Measurements from ENCODE around the gene NSMCE4A. TPM values are rescaled to one million over a fixed set of nuclear protein-coding genes. Genes with fewer than 3 reads are reported as not detected.
"Not testable (repeated sequence)": the region's sequence is repeated elsewhere in the genome, so short reads cannot be mapped to it uniquely, and the experiment has no call there.

NSMCE4A gene
- total RNA-seq, 4 donors from 2014 or later = 63.9 to 96.8 (median 82.0) TPM

- Histone ChIP-seq H3K4me1 (peaks cover 0 to 14% (median 3%) of the 10 kb centered on the region in 4 donors), H3K4me3 (no peak overlapping the region), H3K27me3 (no peaks in the 10 kb centered on the region), H3K27ac (replicated peaks in 1 of 4) (peak overlapping the region in 2 of 4 donors; percentile 40 to 54), H3K9me3 (no peaks in the 10 kb centered on the region), H3K36me3 (no peaks in the 10 kb centered on the region)
- 88% methylated on average over 2 of the region's 2 CpGs for WGBS
- no peak for DNase-seq (ENCODE audit: extremely low spot score)
- TF ChIP-seq POLR2AphosphoS5 (IDR thresholded peaks at IDR 0.05) = peak; percentile 34 to 41
- TF ChIP-seq, protein P1, sequence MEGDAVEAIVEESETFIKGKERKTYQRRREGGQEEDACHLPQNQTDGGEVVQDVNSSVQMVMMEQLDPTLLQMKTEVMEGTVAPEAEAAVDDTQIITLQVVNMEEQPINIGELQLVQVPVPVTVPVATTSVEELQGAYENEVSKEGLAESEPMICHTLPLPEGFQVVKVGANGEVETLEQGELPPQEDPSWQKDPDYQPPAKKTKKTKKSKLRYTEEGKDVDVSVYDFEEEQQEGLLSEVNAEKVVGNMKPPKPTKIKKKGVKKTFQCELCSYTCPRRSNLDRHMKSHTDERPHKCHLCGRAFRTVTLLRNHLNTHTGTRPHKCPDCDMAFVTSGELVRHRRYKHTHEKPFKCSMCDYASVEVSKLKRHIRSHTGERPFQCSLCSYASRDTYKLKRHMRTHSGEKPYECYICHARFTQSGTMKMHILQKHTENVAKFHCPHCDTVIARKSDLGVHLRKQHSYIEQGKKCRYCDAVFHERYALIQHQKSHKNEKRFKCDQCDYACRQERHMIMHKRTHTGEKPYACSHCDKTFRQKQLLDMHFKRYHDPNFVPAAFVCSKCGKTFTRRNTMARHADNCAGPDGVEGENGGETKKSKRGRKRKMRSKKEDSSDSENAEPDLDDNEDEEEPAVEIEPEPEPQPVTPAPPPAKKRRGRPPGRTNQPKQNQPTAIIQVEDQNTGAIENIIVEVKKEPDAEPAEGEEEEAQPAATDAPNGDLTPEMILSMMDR (IDR thresholded peaks at IDR 0.05) = no peak
- intact Hi-C loops (cut with DNase I) = no loop called here
These were observed 32.1 kb downstream of the NSMCE4A start for GRCh38 chr10:121942749-121943416.

- 86% methylated on average over 3 of the region's 3 CpGs for WGBS
- no peaks in the 10 kb centered on the region for H3K36me3 ChIP-seq
- intact Hi-C loops (cut with DNase I) = no loop called here
- H3K4me3 ChIP-seq = no peak overlapping the region
- no peak overlapping the region for H3K27ac ChIP-seq (replicated peaks in 1 of 4)
- H3K27me3 ChIP-seq = no peaks in the 10 kb centered on the region
- peaks cover 0 to 14% (median 3%) of the 10 kb centered on the region in 4 donors for H3K4me1 ChIP-seq
- TF ChIP-seq EP300 (IDR thresholded peaks at IDR 0.05) = no peak
- TF ChIP-seq, protein P1 (IDR thresholded peaks at IDR 0.05) = no peak
- no peak for TF ChIP-seq POLR2A (IDR thresholded peaks at IDR 0.05; ENCODE audit: low read depth)
- no peak for TF ChIP-seq POLR2AphosphoS5 (IDR thresholded peaks at IDR 0.05)
- H3K9me3 ChIP-seq = no peaks in the 10 kb centered on the region
- DNase-seq (ENCODE audit: extremely low spot score) = no peak
These were observed 33.5 kb downstream of the NSMCE4A start for GRCh38 chr10:121941532-121941931.

DNA sequence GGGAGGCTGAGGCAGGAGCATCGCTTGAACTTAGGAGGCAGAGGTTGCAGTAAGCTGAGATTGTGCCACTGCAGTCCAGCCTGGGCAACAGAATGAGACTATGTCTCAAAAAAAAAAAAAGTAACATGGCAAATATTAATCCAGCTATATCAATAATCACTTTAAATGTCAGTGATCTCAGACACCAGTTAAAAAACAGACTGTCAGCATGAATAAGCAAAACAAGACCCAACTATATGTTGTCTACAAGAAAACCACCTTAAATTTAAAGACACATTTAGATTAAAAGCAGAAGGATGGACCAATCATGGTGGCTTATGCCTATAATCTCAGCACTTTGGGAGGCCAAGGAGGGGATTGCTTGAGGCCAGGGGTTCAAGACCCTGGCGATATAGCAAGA lies 38.7 kb downstream of the NSMCE4A start:
- no peaks in the 10 kb centered on the region for H3K27me3 ChIP-seq
- H3K36me3 ChIP-seq = peaks cover 0 to 7% (median 0%) of the 10 kb centered on the region in 4 donors
- no peak for DNase-seq (ENCODE audit: extremely low spot score)
- TF ChIP-seq EP300 (IDR thresholded peaks at IDR 0.05) = no peak
- TF ChIP-seq POLR2AphosphoS5 (IDR thresholded peaks at IDR 0.05) = no peak
- TF ChIP-seq, protein P1 (IDR thresholded peaks at IDR 0.05) = no peak
- TF ChIP-seq POLR2A (IDR thresholded peaks at IDR 0.05; ENCODE audit: low read depth) = no peak
- H3K4me1 ChIP-seq = no peaks in the 10 kb centered on the region
- WGBS = 100% methylated on average over 2 of the region's 2 CpGs
- H3K4me3 ChIP-seq = no peak overlapping the region
- intact Hi-C loops (cut with DNase I) = no loop called here
- no peak overlapping the region for H3K27ac ChIP-seq (replicated peaks in 1 of 4)
- no peaks in the 10 kb centered on the region for H3K9me3 ChIP-seq

- Histone ChIP-seq H3K27me3 (no peaks in the 10 kb centered on the region), H3K36me3 (peaks cover 0 to 7% (median 0%) of the 10 kb centered on the region in 4 donors), H3K4me3 (no peak overlapping the region), H3K27ac (replicated peaks in 1 of 4) (no peak overlapping the region), H3K4me1 (no peaks in the 10 kb centered on the region), H3K9me3 (no peaks in the 10 kb centered on the region)
- WGBS = 39% methylated on average over 7 of the region's 7 CpGs
- no peak for TF ChIP-seq POLR2A (IDR thresholded peaks at IDR 0.05; ENCODE audit: low read depth)
- TF ChIP-seq, protein P1 (IDR thresholded peaks at IDR 0.05) = no peak
- DNase-seq (ENCODE audit: extremely low spot score) = no peak
- intact Hi-C loops (cut with DNase I) = no loop called here
These were observed 39.3 kb downstream of the NSMCE4A start for GRCh38 chr10:121935702-121936101.

- H3K27me3 ChIP-seq; DNase-seq (ENCODE audit: extremely low spot score); intact Hi-C loops (cut with DNase I); H3K36me3 ChIP-seq; H3K9me3 ChIP-seq; H3K4me3 ChIP-seq: not testable (repeated sequence)
- Histone ChIP-seq H3K27ac (replicated peaks in 1 of 4) (peak overlapping the region in 1 of 4 donors; percentile 33), H3K4me1 (peaks cover 15 to 35% (median 30%) of the 10 kb centered on the region in 4 donors)
- 75% methylated on average over 11 of the region's 11 CpGs for WGBS
These were observed 44.5 kb downstream of the NSMCE4A start for GRCh38 chr10:121930268-121931085.

DNA sequence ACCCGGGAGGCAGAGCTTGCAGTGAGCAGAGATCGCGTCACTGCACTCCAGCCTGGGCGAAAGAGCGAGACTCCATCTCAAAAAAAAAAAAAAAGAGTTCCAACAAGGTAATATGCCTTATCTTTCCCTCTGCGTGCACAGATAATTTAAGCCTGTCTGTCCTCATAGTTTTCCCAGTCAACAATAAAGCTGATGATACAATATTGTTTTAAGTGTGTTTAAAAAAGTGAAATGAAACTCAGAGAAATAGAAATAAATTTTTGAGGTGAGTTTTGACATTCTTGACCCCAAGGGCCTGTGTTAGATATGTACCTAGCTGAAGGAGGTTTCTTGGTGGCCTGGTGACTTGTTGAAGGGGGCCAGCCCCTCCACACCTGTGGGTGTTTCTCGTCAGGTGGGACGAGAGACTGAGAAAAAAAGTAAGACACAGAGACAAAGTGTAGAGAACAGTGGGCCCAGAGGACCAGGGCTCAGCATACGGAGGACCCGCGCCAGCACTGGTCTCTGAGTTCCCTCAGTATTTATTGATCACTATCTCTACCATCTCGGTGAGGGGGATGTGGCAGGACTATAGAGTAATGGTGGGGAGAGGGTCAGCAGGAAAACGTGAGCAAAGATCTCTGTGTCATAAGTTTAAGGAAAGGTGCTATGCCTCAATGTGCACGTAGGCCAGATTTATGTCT lies 45.3 kb downstream of the NSMCE4A start:
- WGBS = 84% methylated on average over 14 of the region's 14 CpGs
- H3K9me3 ChIP-seq; H3K27me3 ChIP-seq; DNase-seq (ENCODE audit: extremely low spot score); H3K36me3 ChIP-seq; H3K4me3 ChIP-seq: not testable (repeated sequence)
- intact Hi-C loops (cut with DNase I) = loop anchor here (5.0 kb wide), 2 partner anchors 43 to 123 kb away; no protein-coding TSS in a partner anchor
- Histone ChIP-seq H3K27ac (replicated peaks in 1 of 4) (peak overlapping the region in 1 of 4 donors; percentile 33), H3K4me1 (peaks cover 15 to 41% (median 31%) of the 10 kb centered on the region in 4 donors)

Data from esophagus muscularis mucosa (tissue), 4 donors.